ENCODE data around the gene MKNK2. TPM values are rescaled to one million over a fixed set of nuclear protein-coding genes. Genes with fewer than 3 reads are reported as not detected.

Gene MKNK2
- total and polyA plus RNA-seq, 2 of the 13 experiments (the other 11 are each of a cell fraction or from before 2014, with no cell fraction given): 44.9 to 112 TPM

- TF ChIP-seq ZNF609 (CRISPR knock-in tag; IDR thresholded peaks at IDR 0.05; ENCODE audit: borderline replicate concordance) (no peak), HMGXB3 (CRISPR knock-in tag; IDR thresholded peaks at IDR 0.05; ENCODE audit: borderline replicate concordance) (no peak), CEBPB (IDR thresholded peaks at IDR 0.05; ENCODE audit: borderline replicate concordance, low read depth, low read length) (no peak), ZNF432 (CRISPR knock-in tag; IDR thresholded peaks at IDR 0.05; ENCODE audit: borderline replicate concordance) (no peak), ZNF562 (CRISPR knock-in tag; IDR thresholded peaks at IDR 0.05; ENCODE audit: borderline replicate concordance) (no peak), USF2 (IDR thresholded peaks at IDR 0.05; ENCODE audit: low read depth, low read length) (no peak), USF2 (CRISPR knock-in tag; IDR thresholded peaks at IDR 0.05; ENCODE audit: borderline replicate concordance) (no peak), ZC3H4 (CRISPR knock-in tag; IDR thresholded peaks at IDR 0.05; ENCODE audit: borderline replicate concordance) (no peak), KLF11 (CRISPR knock-in tag; IDR thresholded peaks at IDR 0.05) (no peak), CREB3 (CRISPR knock-in tag; IDR thresholded peaks at IDR 0.05) (no peak), THYN1 (CRISPR knock-in tag; IDR thresholded peaks at IDR 0.05; ENCODE audit: borderline replicate concordance, low read depth) (no peak), ATF7-NPFF (CRISPR knock-in tag; IDR thresholded peaks at IDR 0.05; ENCODE audit: low read depth) (peak; percentile 76; the same call in 1 of the 2 replicates), ZBTB26 (CRISPR knock-in tag; IDR thresholded peaks at IDR 0.05; ENCODE audit: borderline replicate concordance) (no peak), SRSF1 (optimal IDR thresholded peaks at IDR 0.05; ENCODE audit: low read depth, low read length) (peak; percentile 47)
Observed at GRCh38 chr19:2050349-2050990, 574 bp downstream of the MKNK2 start (continued).

All from HepG2 (cell line).